Neural cell (in vitro differentiated cells): ENCODE measurements around the gene LRCH1.

ENCODE experiments used
- CTCF ChIP-seq: fragments of 450-650 bp; IDR thresholded peaks from 2 replicates; pipeline ENCODE4 v1.5.1; 2014; ENCODE audit warnings: antibody characterized with exemption, mild to moderate bottlenecking, moderate library complexity; ENCODE audit not compliant: poor library complexity, severe bottlenecking
- EP300 ChIP-seq: fragments of 450-650 bp; conservative IDR thresholded peaks from 2 replicates; pipeline ENCODE4 v1.6.1; 2014; ENCODE audit warnings: antibody characterized with exemption, mild to moderate bottlenecking, moderate library complexity; ENCODE audit not compliant: poor library complexity, severe bottlenecking
- EZH2 ChIP-seq: fragments of 200-600, 300-800 bp; shearing (Covaris generic), sonication (generic); IDR thresholded peaks from 2 replicates; pipeline ENCODE4 v1.6.1; 2014; ENCODE audit warnings: antibody characterized with exemption, low read length, borderline replicate concordance, mild to moderate bottlenecking; ENCODE audit not compliant: insufficient read depth, poor library complexity, severe bottlenecking
- MXI1 ChIP-seq: fragments of 450-650 bp; conservative IDR thresholded peaks from 2 replicates; pipeline ENCODE4 v1.6.1; 2014; ENCODE audit warnings: antibody characterized with exemption, mild to moderate bottlenecking; ENCODE audit not compliant: poor library complexity, severe bottlenecking
- POLR2AphosphoS5 ChIP-seq: IDR thresholded peaks from 2 replicates; pipeline ENCODE4 v1.6.1; 2012
- RAD21 ChIP-seq: fragments of 450-650 bp; conservative IDR thresholded peaks from 2 replicates; pipeline ENCODE4 v1.6.1; 2014; ENCODE audit warnings: antibody characterized with exemption, mild to moderate bottlenecking, moderate library complexity
- REST ChIP-seq: IDR thresholded peaks from 2 replicates; pipeline ENCODE4 v1.6.1; 2012; ENCODE audit warnings: borderline replicate concordance
- SMC3 ChIP-seq: fragments of 450-650 bp; conservative IDR thresholded peaks from 2 replicates; pipeline ENCODE4 v1.6.1; 2014; ENCODE audit warnings: antibody characterized with exemption, mild to moderate bottlenecking, moderate library complexity; ENCODE audit not compliant: poor library complexity
- TAF1 ChIP-seq: IDR thresholded peaks from 2 replicates; pipeline ENCODE4 v1.6.1; 2012; ENCODE audit warnings: low read depth

GRCh38 chr13:46698014-46698413 is 145.0 kb downstream of the LRCH1 start:
- TF ChIP-seq CTCF (no peak), RAD21 (no peak), EP300 (no peak), EZH2 (no peak), POLR2AphosphoS5 (no peak), TAF1 (no peak), REST (no peak), SMC3 (no peak), MXI1 (no peak)
